ENCODE data around the gene SEC24D. TPM values are rescaled to one million over a fixed set of nuclear protein-coding genes. Genes with fewer than 3 reads are reported as not detected.

Gene SEC24D
- total RNA-seq, 1 experiment from 2014 or later = 13.4 TPM

- Histone ChIP-seq H3K27me3 (ENCODE audit: control insufficient read depth, insufficient read depth, low read length) (no peaks in the 10 kb centered on the region), H3K9me3 (ENCODE audit: control insufficient read depth, insufficient read depth, low read depth, low read length) (no peaks in the 10 kb centered on the region), H3K4me1 (ENCODE audit: control insufficient read depth, insufficient read depth, low read length) (no peaks in the 10 kb centered on the region), H3K4me3 (ENCODE audit: low read depth in 2 of 2, low read length in 2 of 2) (no peak overlapping the region), H3K36me3 (ENCODE audit: control insufficient read depth, insufficient read depth, low read length) (peaks cover 4% of the 10 kb centered on the region; the same call in 1 of the 2 replicates), H3K27ac (ENCODE audit: low read length) (no peak overlapping the region)
- ChIA-PET POLR2A (no interaction called here), CTCF (interaction anchor here (0.6 kb wide), 1 partner anchor 99 kb away, joined by 3 read pairs; no protein-coding TSS in a partner anchor)
- ATAC-seq (no peak), DNase-seq (ENCODE audit: low read depth, low spot score) (no peak)
- in situ Hi-C loops (cut with HindIII; ENCODE audit: low pct_unique_long_range_greater_than_20kb, low sequenced_read_pairs) = no loop called here
- no TSS peak for BruUV-seq (replicated peaks)
- TF ChIP-seq POLR2AphosphoS5 (IDR thresholded peaks at IDR 0.05; ENCODE audit: low read depth, low read length) (no peak), REST (IDR thresholded peaks at IDR 0.05; ENCODE audit: insufficient read depth in 1 of 2, low read depth in 2 of 2, low read length in 1 of 2) (no peak), CTCF (IDR thresholded peaks at IDR 0.05) (no peak), SIN3A (IDR thresholded peaks at IDR 0.05; ENCODE audit: borderline replicate concordance, insufficient read depth, low read depth, low read length) (no peak), TCF7L2 (IDR thresholded peaks at IDR 0.05; ENCODE audit: low read depth, low read length) (no peak)
- intact Hi-C loops (cut with micrococcal nuclease; ENCODE audit: unreplicated experiment) = no loop called here
Measured at GRCh38 chr4:118799231-118799942, 36.5 kb downstream of the SEC24D start.

- Histone ChIP-seq H3K36me3 (ENCODE audit: control insufficient read depth, insufficient read depth, low read length) (peaks cover 4% of the 10 kb centered on the region; the same call in 1 of the 2 replicates), H3K27ac (ENCODE audit: low read length) (no peak overlapping the region), H3K9me3 (ENCODE audit: control insufficient read depth, insufficient read depth, low read depth, low read length) (no peaks in the 10 kb centered on the region), H3K4me3 (ENCODE audit: low read depth in 2 of 2, low read length in 2 of 2) (no peak overlapping the region), H3K4me1 (ENCODE audit: control insufficient read depth, insufficient read depth, low read length) (no peaks in the 10 kb centered on the region), H3K27me3 (ENCODE audit: control insufficient read depth, insufficient read depth, low read length) (no peaks in the 10 kb centered on the region)
- TF ChIP-seq POLR2AphosphoS5 (IDR thresholded peaks at IDR 0.05; ENCODE audit: low read depth, low read length) (no peak), TCF7L2 (IDR thresholded peaks at IDR 0.05; ENCODE audit: low read depth, low read length) (no peak), CTCF (IDR thresholded peaks at IDR 0.05) (no peak), SIN3A (IDR thresholded peaks at IDR 0.05; ENCODE audit: borderline replicate concordance, insufficient read depth, low read depth, low read length) (no peak), REST (IDR thresholded peaks at IDR 0.05; ENCODE audit: insufficient read depth in 1 of 2, low read depth in 2 of 2, low read length in 1 of 2) (no peak)
- CTCF ChIA-PET = interaction anchor here (0.6 kb wide), 1 partner anchor 98 kb away, joined by 3 read pairs; no protein-coding TSS in a partner anchor
- POLR2A ChIA-PET = no interaction called here
- DNase-seq (ENCODE audit: low read depth, low spot score) (no peak), ATAC-seq (no peak)
- intact Hi-C loops (cut with micrococcal nuclease; ENCODE audit: unreplicated experiment) = no loop called here
- no TSS peak for BruUV-seq (replicated peaks)
- in situ Hi-C loops (cut with HindIII; ENCODE audit: low pct_unique_long_range_greater_than_20kb, low sequenced_read_pairs) = no loop called here
Measured at GRCh38 chr4:118798658-118799057, 37.3 kb downstream of the SEC24D start.

All from Panc1 (cell line).